B cell (primary cell): ENCODE measurements around the gene DYNC2H1. TPM values are rescaled to one million over a fixed set of nuclear protein-coding genes. Genes with fewer than 3 reads are reported as not detected.

Source experiments
- ATAC-seq: fragments of 200-7000 bp; cut with Tn5 transposase; one replicate; pipeline ENCODE4 v1.10.0; 2021; ENCODE audit warnings: low read depth, mild to moderate bottlenecking, moderate number of reproducible peaks, moderate library complexity
- CTCF ChIA-PET: fragments of 350-600 bp; sonication (Branson Sonifier 250); formaldehyde crosslinking; loops from one replicate; lab custom pipeline; 2021; ENCODE audit warnings: antibody characterized with exemption, inconsistent platforms; lab: Charles Lee
- POLR2A ChIA-PET: fragments of 350-600 bp; sonication (Branson Sonifier 250); formaldehyde crosslinking; loops from one replicate; lab custom pipeline; 2021; ENCODE audit warnings: antibody characterized with exemption; lab: Charles Lee
- DNase-seq: peaks from one replicate; pipeline ENCODE4 v3.0.0; 2013
- H2AFZ ChIP-seq: 2 replicates; pipeline ENCODE4 v1.6.1; 2012; ENCODE audit warnings: mild to moderate bottlenecking, low read depth, low read length; ENCODE audit not compliant: insufficient read depth, poor library complexity, severe bottlenecking
- H3K27ac ChIP-seq, 2 donors: 1 replicate in 1 of 2; 2 replicates in 1 of 2; pipeline ENCODE4 v1.5.1; 2012 to 2013; ENCODE audit warnings: low read length in 2 of 2, mild to moderate bottlenecking in 2 of 2, moderate library complexity in 1 of 2
- H3K27me3 ChIP-seq, 4 experiments: fragments of 200-600 bp in 1 of 4; sonication (generic) in 1 of 4; replicated peaks in 1 of 4; 1 replicate in 2 of 4; 2 replicates in 2 of 4; pipeline versions ENCODE4 v1.6.1 to v1.7.0; 2013 to 2016; ENCODE audit warnings: low read length in 3 of 4, mild to moderate bottlenecking in 2 of 4, mixed read lengths in 1 of 4, moderate library complexity in 1 of 4; ENCODE audit not compliant: insufficient read depth in 4 of 4, control insufficient read depth in 3 of 4; ENCODE audit errors: control extremely low read depth in 1 of 4
- H3K36me3 ChIP-seq, 2 experiments: replicated peaks in 1 of 2; 1 replicate in 1 of 2; 2 replicates in 1 of 2; pipeline versions ENCODE4 v1.6.1 to v1.7.1; 2013; ENCODE audit warnings: low read length in 1 of 2; ENCODE audit not compliant: insufficient read depth in 2 of 2, control insufficient read depth in 1 of 2; ENCODE audit errors: control extremely low read depth in 1 of 2, extremely low read depth in 1 of 2
- H3K4me1 ChIP-seq, 2 donors: fragments of 200-600 bp in 1 of 2; sonication (generic) in 1 of 2; 1 replicate in 1 of 2; 2 replicates in 1 of 2; pipeline versions ENCODE4 v1.5.1 to v1.6.1; 2013 to 2017; ENCODE audit warnings: low read length in 2 of 2; ENCODE audit not compliant: control insufficient read depth in 2 of 2, insufficient read depth in 2 of 2
- H3K4me2 ChIP-seq: replicated peaks from 2 replicates; pipeline ENCODE3; 2012; ENCODE audit warnings: mild to moderate bottlenecking, low read depth, low read length; ENCODE audit not compliant: poor library complexity, severe bottlenecking
- H3K4me3 ChIP-seq, 5 experiments: fragments of 200-600 bp in 1 of 5; sonication (generic) in 1 of 5; 1 replicate in 3 of 5; 2 replicates in 2 of 5; pipeline versions ENCODE4 v1.5.1 to v1.7.0; 2011 to 2016; ENCODE audit warnings: low read length in 4 of 5, mild to moderate bottlenecking in 4 of 5, low read depth in 2 of 5, control low read depth in 1 of 5, moderate library complexity in 1 of 5; ENCODE audit not compliant: insufficient read depth in 1 of 5; ENCODE audit errors: control extremely low read depth in 1 of 5, extremely low read depth in 1 of 5
- H3K79me2 ChIP-seq: fragments of 200-600 bp; sonication (generic); one replicate; pipeline ENCODE4 v1.6.0; 2016; ENCODE audit warnings: low read length; ENCODE audit not compliant: control insufficient read depth, insufficient read depth
- H3K9ac ChIP-seq: fragments of 200-600 bp; sonication (generic); 2 replicates; pipeline ENCODE4 v1.6.1; 2017; ENCODE audit warnings: mild to moderate bottlenecking, low read length, moderate library complexity
- H3K9me3 ChIP-seq, 3 donors: one replicate each; pipeline versions ENCODE4 v1.6.1 to v1.7.1; 2013; ENCODE audit warnings: low read length in 2 of 3; ENCODE audit not compliant: control insufficient read depth in 2 of 3, insufficient read depth in 1 of 3; ENCODE audit errors: control extremely low read depth in 1 of 3
- H4K20me1 ChIP-seq: 2 replicates; pipeline ENCODE4 v1.6.0; 2012; ENCODE audit warnings: mild to moderate bottlenecking, low read length; ENCODE audit not compliant: insufficient read depth, control insufficient read depth, poor library complexity, severe bottlenecking
- H3K27ac Mint-ChIP-seq: one replicate; pipeline ENCODE4 v1.8.0; 2021; ENCODE audit warnings: mixed read lengths
- H3K27me3 Mint-ChIP-seq: one replicate; pipeline ENCODE4 v1.8.0; 2021; ENCODE audit warnings: mixed read lengths
- H3K4me1 Mint-ChIP-seq: one replicate; pipeline ENCODE4 v1.8.0; 2021; ENCODE audit warnings: mixed read lengths
- H3K4me3 Mint-ChIP-seq: one replicate; pipeline ENCODE4 v1.8.0; 2021; ENCODE audit warnings: mixed read lengths
- H3K9me3 Mint-ChIP-seq: one replicate; pipeline ENCODE4 v1.8.0; 2022; ENCODE audit warnings: mixed read lengths; ENCODE audit not compliant: insufficient read depth
- CTCF ChIP-seq: fragments of 200-600 bp; IDR thresholded peaks from one replicate; pipeline ENCODE4 v1.8.0; 2022; ENCODE audit warnings: antibody characterized with exemption, mild to moderate bottlenecking
- EZH2 ChIP-seq: IDR thresholded peaks from 2 replicates; pipeline ENCODE4 v1.6.1; 2012; ENCODE audit warnings: borderline replicate concordance, low read depth, mild to moderate bottlenecking, moderate library complexity, low read length; ENCODE audit not compliant: insufficient read depth, poor library complexity, severe bottlenecking
- WGBS: methylation state at CpG from one replicate; pipeline ENCODE4 v1.1.5; 2013; ENCODE audit warnings: missing lambda C conversion rate; ENCODE audit not compliant: insufficient coverage; 5-methylcytosine and 5-hydroxymethylcytosine counted together
- intact Hi-C: fragments of 100-400 bp; cut with micrococcal nuclease; formaldehyde crosslinking; loops from one replicate; pipeline ENCODE4 v1.10.0; 2022
- polyA plus RNA-seq: library from polyadenylated mRNA; depleted of rRNA; stranded (reverse); fragments of >200 nt; gene quantifications from 2 replicates; pipeline ENCODE4 v1.2.3, GENCODE V29; 2012
- total RNA-seq, 2 donors: library from RNA; stranded (reverse); fragments of 120-200 nt in 1 of 2; gene quantifications; 1 replicate in 1 of 2; 2 replicates in 1 of 2; pipeline versions ENCODE4 v1.2.3 to v1.2.4, GENCODE V29; 2013 to 2022

Gene DYNC2H1
- total and polyA plus RNA-seq, 2 donors (not counting 1 experiment from before 2014, with no cell fraction given): 0.92 to 7.8 TPM

- Histone ChIP-seq H3K36me3 (peaks cover 9 to 32% of the 10 kb centered on the region in 2 experiments), H3K79me2 (no peaks in the 10 kb centered on the region), H2AFZ (no peak overlapping the region), H3K27ac (no peak overlapping the region), H3K4me1 (no peaks in the 10 kb centered on the region), H4K20me1 (no peaks in the 10 kb centered on the region), H3K4me2 (no peak overlapping the region), H3K9me3 (no peaks in the 10 kb centered on the region), H3K27me3 (no peaks in the 10 kb centered on the region), H3K4me3 (no peak overlapping the region), H3K9ac (no peak overlapping the region)
- H3K4me1 Mint-ChIP-seq: peaks cover 10% of the 10 kb centered on the region
- no CpG with 5 or more reads among the region's 3 CpGs for WGBS
- no peaks in the 10 kb centered on the region for H3K27me3 Mint-ChIP-seq
- TF ChIP-seq EZH2 (no peak), CTCF (no peak)
- H3K9me3 Mint-ChIP-seq: no peaks in the 10 kb centered on the region
- no peak for DNase-seq
- ChIA-PET CTCF (no interaction called here), POLR2A (no interaction called here)
- H3K4me3 Mint-ChIP-seq: no peak overlapping the region
- intact Hi-C loops: no loop called here
- no peak overlapping the region for H3K27ac Mint-ChIP-seq
- ATAC-seq: no peak
These were observed 32.9 kb upstream of the DYNC2H1 start for GRCh38 chr11:103076361-103076760.

- H3K27me3 Mint-ChIP-seq: no peaks in the 10 kb centered on the region
- no CpG with 5 or more reads among the region's 3 CpGs for WGBS
- CTCF ChIA-PET: interaction anchor here (1.0 kb wide), 1 partner anchor 42 kb away, joined by 3 read pairs; no protein-coding TSS in a partner anchor
These were observed 31.7 kb upstream of the DYNC2H1 start for GRCh38 chr11:103077554-103077953.

More at GRCh38 chr11:103077554-103077953, 31.7 kb upstream of the DYNC2H1 start:
- Histone ChIP-seq H3K27me3 (no peaks in the 10 kb centered on the region), H4K20me1 (no peaks in the 10 kb centered on the region), H3K9ac (no peak overlapping the region), H3K4me3 (no peak overlapping the region), H3K36me3 (peaks cover 9 to 39% of the 10 kb centered on the region in 2 experiments), H3K9me3 (no peaks in the 10 kb centered on the region), H3K79me2 (no peaks in the 10 kb centered on the region), H2AFZ (no peak overlapping the region), H3K4me1 (no peaks in the 10 kb centered on the region), H3K4me2 (no peak overlapping the region), H3K27ac (no peak overlapping the region)
- Mint-ChIP-seq H3K9me3 (no peaks in the 10 kb centered on the region), H3K4me1 (peaks cover 8% of the 10 kb centered on the region), H3K4me3 (no peak overlapping the region), H3K27ac (no peak overlapping the region)
- POLR2A ChIA-PET: no interaction called here
- DNase-seq: no peak
- intact Hi-C loops: no loop called here
- TF ChIP-seq EZH2: no peak
- TF ChIP-seq CTCF: no peak
- ATAC-seq: no peak
